Jurkat, Clone E6-1 (cell line): ENCODE data around the gene PRKCA.

Experiments
- DNase-seq: peaks from one replicate; pipeline ENCODE4 v3.0.0-alpha.2; 2011; ENCODE audit warnings: low read depth, low spot score
- H3K4me3 ChIP-seq: 2 replicates; pipeline ENCODE4 v1.5.1; 2011; ENCODE audit warnings: mild to moderate bottlenecking, low read length, control low read depth, moderate library complexity

Gene PRKCA

DNA sequence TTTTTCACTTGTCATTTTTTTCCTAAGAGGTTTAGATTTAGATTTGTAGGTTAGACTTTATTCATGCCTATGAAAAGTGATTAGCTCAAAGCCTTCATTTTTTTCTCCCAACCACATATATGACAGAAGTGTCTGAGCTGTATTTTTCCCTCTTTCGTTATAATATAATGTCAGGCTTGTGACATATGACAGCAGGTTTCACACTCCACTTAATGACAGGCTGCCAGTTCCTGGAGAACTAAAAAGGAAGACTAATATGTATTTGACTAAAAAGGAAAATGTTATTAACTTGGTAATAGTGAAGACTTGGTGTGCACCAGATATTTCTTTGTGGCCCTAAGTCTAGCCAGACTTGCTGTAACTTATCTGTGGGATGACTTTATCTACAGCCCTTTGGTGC, 331.8 kb downstream of the PRKCA start:
- H3K4me3 ChIP-seq = no peak overlapping the region
- DNase-seq = no peak

GRCh38 chr17:66635386-66636045, 333.1 kb downstream of the PRKCA start:
- DNase-seq = no peak
- H3K4me3 ChIP-seq = no peak overlapping the region

- no peak overlapping the region for H3K4me3 ChIP-seq
- no peak for DNase-seq
Measured at GRCh38 chr17:66636111-66636510, 333.7 kb downstream of the PRKCA start.

DNA sequence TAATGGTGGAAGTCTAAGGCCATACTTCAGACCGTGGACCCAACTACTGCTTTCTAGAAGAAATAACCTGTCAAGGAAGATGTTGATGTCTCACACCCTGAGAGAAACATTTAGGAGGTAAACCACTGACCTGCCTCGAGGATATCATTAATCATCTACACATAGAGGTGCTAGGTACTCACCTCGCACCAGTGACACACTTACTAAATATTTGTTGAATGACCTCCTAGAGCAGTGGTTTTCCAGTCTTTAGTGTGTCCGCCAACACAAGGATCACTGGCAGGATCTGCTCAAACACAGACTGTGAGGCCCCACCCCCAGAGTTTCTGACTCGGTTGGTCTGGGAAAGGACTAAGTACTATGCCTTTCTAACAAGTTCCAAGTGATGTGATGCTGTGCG, 335.1 kb downstream of the PRKCA start:
- no peak for DNase-seq
- no peak overlapping the region for H3K4me3 ChIP-seq

DNA sequence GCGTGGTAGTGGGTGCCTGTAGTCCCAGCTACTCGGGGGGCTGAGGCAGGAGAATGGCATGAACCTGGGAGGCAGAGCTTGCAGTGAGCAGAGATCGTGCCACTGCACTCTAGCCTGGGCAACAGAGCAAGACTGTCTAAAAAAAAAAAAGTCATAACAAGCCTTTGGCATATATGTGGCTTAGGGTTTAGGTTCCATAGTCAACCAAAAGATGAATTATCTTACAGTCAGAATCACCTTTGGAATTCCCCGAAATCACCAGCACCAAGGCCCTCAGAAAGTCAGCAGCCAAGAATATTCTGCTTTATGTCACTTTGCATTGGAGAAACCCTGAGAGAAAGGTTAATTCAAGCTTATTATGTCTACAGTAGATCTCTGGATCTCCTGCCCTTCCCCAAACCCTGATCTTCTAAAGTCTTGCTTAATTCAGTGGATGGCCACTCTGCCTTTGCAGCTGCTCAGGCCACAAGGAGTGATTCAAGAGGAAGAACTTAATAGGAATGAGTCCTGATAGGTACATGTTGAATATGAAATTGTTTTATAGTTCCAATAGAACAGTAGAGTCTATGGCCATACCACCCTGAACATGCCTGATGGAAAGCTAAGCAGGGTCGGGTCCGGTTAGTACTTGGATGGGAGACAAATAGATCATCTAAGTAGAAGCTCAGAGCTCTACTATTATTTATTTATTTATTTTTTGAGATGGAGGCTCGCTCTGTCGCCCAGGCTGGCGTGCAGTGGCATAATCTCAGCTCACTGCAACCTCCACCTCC, 336.5 kb downstream of the PRKCA start:
- DNase-seq = no peak
- no peak overlapping the region for H3K4me3 ChIP-seq

DNA sequence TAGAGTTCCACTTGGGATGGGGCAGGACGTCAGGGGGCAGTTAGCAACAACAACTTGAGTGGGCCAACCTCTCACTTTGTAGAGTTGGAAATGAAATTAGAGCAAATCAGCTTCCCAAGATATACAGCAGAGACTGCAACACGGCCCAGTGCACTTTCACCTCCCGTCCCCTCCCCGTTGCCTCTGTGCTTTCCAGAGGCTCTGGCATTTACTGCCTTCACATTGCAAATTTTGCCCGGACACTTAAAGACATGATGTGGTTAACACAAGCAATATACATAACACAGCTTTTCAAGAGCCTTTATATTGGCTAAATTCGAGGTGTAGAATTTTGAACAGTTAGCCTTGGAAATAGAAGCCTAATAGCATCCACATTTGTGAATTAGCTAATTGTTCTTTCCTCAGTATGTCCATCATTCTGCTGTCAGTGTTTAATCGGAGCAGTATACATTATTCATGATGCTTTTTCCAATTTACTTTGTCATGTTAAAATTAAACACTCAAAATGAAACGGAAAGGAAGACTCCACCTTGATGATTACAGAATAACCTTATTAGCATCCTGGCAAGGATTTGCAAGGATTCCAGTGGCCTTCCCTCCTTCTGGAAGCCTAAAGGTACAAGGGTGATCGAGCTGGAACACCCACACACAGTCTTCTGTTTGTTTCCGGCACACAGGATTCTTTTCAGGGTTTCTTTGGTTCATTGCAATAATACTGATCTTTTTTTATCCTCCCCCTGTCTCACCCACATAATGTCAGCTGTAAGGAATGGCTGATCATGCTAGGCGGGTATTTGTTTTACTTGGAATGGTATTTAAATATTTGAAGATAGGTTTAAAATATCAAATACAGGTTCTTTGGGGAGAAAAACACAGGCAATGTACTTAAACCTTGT, 341.6 kb downstream of the PRKCA start:
- no peak for DNase-seq
- H3K4me3 ChIP-seq = no peak overlapping the region

DNA sequence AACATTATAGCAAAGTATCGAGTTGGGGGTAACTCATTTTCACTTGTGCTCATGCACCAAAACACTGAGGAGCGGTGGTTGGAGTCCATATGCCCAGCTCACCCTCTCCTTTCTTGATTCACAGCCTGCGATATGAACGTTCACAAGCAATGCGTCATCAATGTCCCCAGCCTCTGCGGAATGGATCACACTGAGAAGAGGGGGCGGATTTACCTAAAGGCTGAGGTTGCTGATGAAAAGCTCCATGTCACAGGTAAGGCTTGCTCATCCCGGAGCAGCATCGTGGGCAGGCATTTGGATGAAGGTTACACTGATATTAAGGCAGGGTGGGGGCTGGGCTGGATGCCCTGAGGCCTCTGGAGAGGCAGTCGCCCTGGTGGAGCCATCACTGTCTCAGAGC, 342.8 kb downstream of the PRKCA start:
- no peak for DNase-seq
- no peak overlapping the region for H3K4me3 ChIP-seq

DNA sequence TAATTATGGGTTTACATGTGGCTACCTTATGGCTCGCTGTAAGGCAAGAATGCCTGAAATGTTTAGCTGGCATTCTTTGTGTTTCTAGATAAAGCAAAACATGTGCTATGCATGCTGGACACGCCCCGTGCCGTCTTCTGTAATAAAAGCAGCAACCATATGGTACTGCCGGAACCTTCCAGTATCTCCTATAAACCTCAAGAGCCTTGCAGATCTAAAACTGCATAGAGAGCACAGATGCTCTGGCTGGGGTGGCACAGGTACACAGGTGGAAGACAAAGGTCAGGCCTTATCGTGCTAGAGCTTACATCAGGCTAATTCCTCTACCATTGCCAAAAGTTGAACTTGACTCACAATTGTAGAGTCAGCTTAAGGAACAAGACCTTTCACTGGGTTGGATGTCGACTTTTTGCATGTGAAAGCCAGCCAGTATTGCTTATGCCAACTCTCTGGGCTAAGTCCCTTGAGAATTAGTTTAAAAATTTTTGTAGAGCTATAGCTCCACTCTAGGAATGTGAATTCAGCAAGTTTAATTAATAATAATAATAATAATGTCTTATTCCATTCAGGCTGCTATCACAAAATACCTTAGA, 345.1 kb downstream of the PRKCA start:
- no peak for DNase-seq
- H3K4me3 ChIP-seq = no peak overlapping the region

- DNase-seq = no peak
- H3K4me3 ChIP-seq = no peak overlapping the region
Measured at GRCh38 chr17:66649818-66650543, 347.6 kb downstream of the PRKCA start.

GRCh38 chr17:66650544-66650877, 348.1 kb downstream of the PRKCA start:
- no peak for DNase-seq
- H3K4me3 ChIP-seq = no peak overlapping the region

GRCh38 chr17:66652840-66653507, 350.6 kb downstream of the PRKCA start:
- no peak for DNase-seq
- H3K4me3 ChIP-seq = no peak overlapping the region

DNA sequence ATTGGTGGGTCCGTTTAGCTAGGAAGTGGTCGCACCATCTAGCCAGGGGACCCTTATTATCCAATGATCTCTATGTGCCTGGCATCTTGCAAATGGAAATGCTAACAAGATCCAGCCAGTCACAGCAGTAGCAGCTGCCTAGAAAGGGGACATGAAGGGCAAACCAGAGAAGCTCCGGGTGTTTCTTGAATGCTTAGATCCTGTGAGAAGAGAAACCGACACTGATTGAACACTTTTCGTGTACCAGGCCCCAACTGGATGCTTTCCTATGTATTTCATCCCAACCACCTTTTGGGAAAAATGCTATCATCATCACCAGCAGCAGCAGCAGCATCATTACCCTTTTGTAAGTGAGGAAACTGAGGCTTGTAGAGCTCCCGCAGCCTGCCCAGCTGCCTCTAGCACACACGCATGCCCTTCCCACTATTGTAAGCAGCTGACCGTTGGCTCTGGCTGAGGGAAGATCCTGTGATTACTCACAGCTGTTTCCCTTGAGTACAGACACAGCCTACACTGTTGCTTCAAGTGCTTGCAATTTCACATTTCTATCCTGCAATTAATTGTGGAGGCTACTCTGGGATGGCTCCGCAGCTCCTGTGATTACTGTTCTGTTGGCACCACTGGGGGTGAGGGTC, 351.8 kb downstream of the PRKCA start:
- H3K4me3 ChIP-seq = no peak overlapping the region
- DNase-seq = no peak

GRCh38 chr17:66654764-66655163, 352.4 kb downstream of the PRKCA start:
- DNase-seq = no peak
- H3K4me3 ChIP-seq = no peak overlapping the region

- DNase-seq = no peak
Measured at GRCh38 chr17:66655461-66655860, 353.0 kb downstream of the PRKCA start.

DNA sequence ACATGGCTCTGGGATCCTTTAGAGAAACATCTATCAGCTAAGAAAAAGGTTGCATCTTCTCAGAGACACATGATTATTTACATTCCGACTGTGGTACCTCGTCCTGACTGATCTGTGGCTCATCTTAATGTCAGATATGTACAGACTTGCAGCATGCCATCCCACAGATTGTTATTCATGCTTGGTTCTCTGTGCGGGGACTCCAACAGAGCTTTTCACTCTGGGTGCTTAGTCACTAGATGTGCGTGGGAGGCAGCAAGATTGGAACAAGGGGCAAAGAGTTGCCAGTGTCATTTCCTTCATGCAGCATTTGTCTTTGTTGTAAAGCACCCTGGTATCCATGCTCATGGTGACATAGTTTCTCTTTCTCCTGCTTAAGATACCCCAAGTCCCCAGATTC, 353.4 kb downstream of the PRKCA start:
- no peak for DNase-seq
- H3K4me3 ChIP-seq = no peak overlapping the region

More at GRCh38 chr17:66655461-66655860, 353.0 kb downstream of the PRKCA start:
- no peak overlapping the region for H3K4me3 ChIP-seq

GRCh38 chr17:66661411-66662256, 359.2 kb downstream of the PRKCA start:
- H3K4me3 ChIP-seq = no peak overlapping the region
- no peak for DNase-seq

DNA sequence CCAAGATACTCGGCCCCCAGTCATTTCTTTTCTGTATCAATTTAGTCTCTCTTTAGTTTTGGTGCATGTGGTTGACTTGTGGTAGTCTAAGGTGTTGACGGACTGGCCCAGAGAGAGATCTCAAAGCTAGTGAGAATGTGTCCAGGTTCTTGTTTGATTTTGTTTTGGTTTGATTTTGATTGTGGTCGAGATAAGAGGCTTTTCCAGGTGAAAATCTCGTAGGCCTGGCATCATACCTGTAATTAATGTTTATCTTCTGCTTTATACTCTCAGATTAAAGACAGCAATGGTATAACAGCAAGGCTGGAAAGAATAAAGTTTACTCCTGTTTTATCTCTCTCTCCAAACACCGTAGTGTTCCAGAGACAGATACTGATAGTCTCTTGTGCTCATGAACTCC, 360.1 kb downstream of the PRKCA start:
- no peak overlapping the region for H3K4me3 ChIP-seq
- DNase-seq = no peak
